ENCODE measurements around the gene TCEA3.

TCEA3 gene

DNA sequence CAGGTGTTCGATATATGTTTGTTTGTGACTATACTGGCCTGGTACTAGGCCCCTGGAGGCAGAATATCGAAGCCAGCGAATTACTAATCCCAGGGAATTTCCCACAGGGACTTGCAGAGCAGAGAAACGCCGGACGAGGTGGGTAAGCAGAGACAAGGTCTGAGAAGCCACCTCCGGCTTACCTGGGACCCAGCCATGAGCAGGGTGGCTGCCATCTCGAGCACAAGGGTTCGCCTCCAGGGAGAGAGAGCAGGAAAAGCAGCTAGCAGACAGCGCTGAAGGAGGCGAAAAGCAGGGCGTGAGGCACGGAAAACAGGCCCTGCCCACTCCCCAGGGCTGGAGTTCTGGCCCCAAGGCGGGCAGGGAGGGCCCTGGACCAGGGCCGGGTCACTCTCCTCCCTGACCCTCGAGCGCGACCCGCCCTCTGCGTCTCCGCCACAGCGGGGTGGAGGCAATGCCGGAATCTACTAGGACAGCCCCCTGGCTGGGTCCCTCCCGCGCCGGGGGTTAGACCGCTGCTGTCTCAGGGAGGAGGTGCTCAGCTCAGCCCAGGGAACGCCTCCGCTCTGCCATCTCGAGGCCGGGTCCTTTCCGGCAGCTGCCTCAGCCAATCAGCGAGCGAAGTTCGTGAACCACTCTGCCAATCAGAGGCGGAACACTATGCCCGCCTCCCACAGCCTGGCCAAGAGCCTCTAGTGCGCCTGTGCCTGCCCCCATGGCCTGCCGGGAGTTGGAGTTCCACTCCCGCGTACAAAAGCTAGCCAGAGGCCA lies 56.6 kb downstream of the TCEA3 start:
- peak; percentile 99 for DNase-seq

DNA sequence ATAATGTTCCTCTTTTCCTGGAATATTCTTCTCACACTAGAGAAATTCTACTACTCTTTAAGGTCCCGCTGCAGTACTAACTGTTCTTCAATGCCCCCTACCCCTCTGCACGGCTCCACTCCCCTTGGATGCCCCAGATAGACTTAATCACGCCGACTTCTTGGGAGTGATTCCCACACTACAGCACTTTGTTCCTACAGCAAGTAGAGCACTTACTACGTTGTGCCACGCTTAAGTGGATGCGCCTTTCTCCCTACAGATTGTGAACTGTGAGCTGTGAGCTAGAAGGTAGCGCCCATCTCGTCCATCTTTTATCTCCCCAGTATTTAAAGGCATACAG lies 57.1 kb downstream of the TCEA3 start:
- DNase-seq, result no peak

DNA sequence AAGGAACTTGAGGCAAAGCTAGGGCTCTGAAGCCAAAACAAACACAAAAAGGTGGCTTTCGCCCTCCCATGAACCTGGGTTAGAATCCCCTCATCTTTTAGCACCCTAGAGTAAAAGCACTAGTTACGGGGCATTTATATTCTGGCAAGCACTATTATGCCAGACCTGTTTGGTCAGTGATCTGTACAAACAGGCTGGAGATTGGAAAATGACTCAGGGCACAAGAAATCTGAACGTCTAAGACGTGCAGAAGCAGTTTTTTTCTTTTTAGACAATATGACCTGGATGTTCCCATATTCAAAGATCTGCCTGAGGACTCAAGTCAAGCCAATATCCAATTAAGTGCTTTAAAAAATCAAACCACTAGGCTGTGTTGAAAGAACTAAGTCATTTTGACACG lies 58.0 kb downstream of the TCEA3 start:
- no peak for DNase-seq

DNA sequence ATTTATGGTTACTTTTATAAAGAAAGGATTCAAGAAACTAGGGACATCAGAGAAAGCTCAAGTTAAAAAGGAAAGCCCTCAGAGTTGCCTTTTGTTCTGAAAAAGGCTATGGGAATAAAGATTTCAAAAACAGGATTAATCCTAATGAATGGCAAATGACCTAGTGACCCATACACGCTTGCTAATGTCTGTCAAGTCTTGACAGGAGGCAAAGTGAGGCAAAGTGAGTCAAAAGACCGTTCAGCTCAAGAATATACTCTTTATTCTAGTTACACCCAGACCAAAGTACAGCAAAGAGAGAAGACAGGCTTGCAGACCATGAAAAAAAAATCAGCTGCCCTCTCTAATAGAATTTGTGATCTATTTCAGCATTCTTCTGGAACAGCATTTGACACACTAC lies 58.4 kb downstream of the TCEA3 start:
- no peak for DNase-seq

DNA sequence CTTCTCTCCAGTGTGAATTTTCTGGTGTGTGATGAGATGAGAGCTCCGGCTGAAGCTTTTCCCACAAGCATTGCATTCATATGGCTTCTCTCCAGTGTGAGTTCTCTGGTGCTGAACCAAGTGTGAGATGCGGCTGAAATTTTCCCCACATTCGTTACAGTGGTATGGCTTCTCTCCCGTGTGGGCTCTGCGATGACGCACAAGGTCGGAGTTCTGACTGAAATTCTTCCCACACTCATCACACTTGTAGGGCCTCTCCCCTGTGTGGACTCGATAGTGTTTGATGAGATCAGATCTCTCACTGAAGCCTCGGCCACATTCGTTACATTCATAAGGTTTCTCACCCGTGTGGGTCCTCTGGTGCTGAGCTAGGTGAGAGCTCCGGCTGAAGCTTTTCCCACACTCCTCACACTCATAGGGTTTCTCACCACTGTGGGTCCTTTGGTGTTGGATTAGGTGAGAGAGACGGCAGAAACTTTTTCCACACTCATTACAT lies 62.3 kb downstream of the TCEA3 start:
- no peak for DNase-seq

DNA sequence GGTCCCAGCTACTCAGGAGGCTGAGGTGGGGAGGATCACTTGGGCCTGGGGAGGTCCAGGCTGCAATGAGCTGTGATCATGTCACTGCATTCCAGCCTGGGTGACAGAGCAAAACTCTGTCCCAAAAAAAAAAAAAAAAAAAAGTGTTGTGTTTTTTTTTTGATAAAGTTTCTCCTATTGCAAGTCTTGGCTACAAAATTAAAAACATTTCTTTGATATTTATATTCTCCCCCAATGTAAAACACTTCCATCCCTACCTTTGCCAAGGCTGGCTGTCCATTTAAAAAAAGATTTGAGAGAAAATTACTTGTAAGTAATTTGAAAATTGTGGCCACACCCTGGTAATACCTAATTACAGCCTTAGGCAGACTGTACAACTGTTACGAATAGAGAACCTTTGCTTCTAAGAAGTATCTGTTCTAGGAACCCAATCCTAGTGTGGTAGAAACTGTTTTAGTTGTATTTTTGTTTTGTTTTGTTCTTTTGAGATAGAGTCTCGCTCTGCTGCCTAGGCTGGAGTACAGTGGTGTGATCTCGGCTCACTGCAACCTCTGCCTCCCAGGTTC lies 66.2 kb downstream of the TCEA3 start:
- no peak for DNase-seq

DNA sequence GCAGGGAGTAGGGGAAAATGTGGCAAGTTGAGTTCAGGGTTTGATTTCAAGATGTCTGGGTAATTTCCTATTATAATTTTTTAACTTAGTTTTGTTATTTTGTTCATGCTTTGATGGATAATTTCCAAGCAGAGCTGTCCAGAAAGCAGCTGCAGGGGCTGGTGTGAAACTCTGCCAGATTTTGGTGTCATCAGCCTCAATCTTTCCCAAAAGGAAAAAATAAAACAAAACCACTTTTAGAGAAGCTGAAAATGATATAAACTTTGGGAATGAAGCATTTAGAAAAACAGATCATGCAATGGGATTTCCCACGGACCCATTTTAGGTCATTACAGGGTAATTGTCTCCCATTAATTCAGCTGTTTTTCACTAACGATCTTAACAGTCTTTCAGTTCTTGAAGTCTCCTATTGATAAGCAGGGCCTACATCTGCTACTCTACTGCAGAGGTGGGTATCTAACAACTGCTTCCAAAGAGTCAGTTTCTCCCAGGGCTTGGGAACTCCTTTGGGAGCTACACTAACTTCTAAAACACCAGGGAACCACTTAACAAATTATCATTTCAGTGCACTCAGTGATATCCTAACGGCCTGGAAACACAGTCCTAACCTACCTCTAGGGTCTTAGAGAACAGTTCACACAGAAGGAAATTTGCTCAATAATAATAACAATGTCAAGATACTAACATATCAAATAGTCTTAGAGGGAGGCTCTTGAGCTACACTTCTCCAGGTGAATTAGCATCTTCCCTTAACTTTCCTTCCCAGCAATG lies 67.2 kb downstream of the TCEA3 start:
- DNase-seq, result no peak

DNA sequence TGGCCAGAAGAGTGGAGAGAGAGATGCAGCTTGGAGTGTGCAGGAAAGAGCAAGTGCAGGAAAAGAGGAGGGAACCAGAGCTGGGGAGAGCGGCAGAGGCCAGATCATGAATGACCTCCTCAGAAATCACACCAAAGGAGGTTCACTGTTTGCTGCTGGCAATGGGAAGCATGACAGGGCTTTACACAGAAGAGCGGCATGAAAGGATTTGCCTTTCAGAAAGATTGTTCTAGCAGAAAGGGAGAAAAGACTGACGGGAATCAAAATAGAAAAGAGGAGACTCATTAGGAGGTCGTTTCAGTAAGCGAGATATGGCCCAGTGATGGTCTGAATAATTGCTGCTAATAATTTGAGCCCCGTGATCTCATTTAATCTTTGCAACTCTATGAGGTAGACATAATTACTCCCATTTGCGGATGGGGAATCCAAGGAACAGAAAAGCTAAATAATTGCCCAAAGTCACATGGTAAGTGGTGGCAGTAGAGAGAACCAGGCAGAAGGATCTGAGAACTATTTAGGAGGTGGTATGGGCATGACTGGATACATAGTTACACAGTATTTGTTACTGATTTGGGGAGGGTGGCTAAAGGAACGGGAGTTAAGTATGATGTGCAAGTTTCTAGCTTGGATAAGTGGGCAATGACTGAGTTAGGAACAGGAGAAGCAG lies 67.9 kb downstream of the TCEA3 start:
- no peak for DNase-seq

DNA sequence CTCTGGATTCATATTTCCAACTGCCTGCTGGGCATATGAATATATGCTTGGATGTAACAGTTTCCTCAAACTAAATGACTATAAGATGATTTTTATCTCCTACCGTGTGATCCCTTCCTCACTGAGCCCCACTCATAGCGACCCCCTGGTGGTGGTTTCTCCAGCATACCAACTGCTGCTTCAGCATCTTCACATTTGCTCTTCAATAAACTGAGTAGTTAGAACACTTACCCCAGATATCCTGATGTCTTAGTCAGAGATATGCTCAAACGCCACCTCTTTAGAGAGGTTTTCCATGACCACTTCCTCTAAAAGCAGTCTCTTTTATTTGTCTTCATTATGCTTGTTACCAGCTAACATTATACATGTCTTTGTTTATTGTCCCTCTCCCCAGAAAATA lies 70.3 kb downstream of the TCEA3 start:
- DNase-seq, result no peak

DNA sequence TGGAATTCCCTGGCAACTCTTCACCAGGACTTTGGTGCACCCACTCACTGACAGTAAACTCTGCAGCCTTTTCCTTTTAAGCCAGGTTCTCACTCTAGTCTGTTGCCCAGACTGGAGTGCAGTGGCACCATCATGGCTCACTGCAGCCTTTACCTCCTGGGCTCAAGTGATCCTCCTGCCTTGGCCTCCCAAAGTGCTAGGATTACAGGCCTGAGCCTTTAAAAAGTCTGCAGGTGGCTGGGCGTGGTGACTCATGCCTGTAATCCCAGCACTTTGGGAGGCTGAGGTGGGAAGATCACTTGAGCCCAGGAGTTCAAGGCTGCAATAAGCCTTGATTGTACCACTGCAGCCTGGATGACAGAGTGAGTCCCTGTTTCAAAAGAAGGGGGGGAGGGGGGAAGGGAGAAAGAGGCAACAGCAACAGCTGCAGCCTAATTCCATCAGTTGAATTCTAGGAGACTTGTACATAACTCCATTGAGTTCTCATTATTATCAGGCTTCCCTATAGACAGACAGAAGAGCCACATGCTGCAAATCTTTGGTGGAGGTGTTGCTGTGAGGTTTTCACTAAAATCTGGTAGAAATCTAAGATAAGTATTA lies 72.4 kb downstream of the TCEA3 start:
- DNase-seq, result no peak

DNA sequence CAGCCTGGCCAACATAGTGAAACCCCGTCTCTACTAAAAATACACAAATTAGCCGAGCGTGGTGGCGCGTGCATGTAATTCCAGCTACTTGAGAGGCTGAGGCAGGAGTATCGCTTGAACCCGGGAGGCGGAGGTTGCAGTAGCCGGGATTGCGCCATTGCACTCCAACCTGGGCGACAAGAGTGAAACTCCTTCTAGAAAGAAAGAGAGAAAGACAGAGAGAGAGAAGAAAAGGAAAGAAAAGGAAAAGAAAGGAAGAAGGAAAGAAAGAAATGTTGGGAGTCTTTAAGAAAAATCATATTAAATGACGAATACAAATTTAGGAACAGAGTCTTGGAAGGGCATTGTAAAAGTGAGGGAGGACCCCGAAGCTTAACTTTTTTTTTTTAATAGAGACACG lies 78.6 kb downstream of the TCEA3 start:
- no peak for DNase-seq

DNA sequence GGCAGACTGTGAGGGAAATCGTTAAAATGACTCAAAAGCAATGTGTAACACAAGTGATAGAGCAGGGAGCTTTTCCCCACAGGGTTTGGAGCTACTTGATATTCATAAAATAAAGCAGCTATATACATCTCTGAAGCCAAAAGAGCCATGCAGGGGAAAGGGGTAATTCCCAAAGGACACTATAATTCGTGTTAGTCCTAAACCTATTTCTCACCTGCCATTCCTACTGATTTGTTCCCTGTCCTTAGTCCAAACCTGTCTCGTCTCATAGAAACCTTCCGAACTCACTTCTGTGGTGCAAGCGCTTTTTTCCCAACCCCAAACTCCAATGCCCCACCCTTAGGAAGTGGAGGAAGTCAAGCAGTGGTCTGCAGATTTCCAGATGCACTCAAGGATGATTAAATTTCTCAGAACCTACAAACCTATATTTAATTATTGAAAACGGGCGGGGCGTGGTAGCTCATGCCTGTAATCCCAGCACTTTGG lies 79.5 kb downstream of the TCEA3 start:
- peak; percentile 20 for DNase-seq

DNA sequence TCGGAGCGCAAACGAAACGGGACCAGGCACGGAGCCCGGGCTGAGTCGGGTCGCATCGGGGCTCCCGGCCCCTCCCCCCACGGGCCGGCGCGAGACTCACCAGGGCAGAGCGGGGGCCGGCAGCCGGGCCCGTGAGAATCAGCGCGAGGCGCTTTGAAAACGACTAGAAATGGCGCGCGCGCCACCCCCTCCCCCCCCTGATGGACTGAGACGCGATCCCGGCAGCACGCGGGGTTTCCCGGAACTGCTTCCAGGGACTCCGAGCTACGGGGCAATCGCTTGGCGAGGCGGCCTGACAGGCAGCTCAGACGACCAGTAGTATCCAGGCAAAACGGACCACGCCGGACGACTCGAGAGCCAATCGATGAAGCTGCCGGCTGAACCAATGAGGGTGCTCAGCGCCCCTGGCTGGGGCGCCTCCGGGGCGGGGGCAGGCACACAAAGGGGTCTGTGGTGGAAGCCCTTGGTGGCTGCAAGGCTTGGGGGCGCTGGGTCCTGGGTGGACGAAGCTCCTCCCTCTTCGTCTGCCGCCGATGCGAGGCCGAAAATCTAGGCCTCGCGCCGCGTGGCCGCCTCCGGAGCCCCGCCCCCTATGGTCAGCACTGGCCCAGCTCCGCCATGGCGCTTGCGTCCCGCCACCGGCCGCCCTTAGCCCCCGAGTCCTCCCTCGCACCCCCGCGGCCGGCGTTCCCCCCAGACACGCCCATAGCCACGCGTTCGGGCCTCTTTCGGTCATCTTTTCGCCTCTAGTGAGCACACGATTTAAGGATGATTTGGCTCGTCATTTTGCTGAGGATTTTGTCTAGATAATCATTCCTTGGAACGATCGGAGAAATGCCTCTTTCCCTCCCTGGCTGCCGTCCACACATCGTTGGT lies 80.2 kb downstream of the TCEA3 start, which contains the start of gene HNRNPR:
Gene HNRNPR (minus strand): TSS at position 174 of the 876 bp plus-strand sequence. CDS start 3,276 bp downstream, outside the sequence.
- DNase-seq, result peak; percentile 100

DNA sequence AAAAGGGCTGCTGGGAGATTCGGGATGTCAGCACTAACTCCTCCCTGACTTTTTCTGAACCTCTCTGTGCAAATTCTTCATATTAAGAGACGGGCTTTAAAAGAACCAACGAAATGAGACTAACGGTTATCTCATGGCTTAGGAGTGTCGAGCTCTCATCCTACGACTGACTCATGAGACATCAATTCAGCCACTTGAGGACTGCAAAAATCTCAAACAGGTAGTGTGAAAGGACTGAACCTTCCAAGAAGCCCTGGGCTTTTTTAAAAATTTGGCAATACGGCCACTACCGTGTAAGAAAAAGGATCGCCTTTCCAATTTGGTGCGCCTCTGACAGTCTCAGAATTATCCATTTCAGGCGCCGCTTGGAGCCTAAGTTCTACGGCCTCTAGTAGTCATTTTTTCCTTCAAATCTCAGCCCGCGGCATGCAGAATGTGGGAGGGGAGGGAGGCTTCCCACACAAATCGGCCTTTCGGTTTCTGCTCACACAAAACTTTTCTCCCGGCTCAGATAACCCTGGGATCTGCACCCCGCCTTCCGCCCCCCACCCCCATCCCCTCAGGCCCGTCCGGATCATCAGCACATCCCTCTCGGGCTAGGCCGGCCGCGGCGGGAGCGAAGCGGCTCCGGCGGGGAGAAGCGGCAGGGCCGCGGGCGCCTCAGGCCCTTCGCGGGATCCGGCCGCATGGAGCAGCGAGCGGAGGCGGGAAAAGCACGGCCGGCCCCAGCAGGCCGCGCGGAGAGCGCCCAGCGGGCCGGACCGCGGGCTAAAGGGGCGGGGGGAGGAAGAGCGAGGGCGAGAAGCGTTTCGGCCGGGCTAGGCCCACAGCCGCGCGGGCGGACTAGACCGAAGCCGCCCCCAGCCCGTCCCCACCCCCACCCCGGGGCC lies 81.1 kb downstream of the TCEA3 start:
- peak; percentile 88 for DNase-seq

DNA sequence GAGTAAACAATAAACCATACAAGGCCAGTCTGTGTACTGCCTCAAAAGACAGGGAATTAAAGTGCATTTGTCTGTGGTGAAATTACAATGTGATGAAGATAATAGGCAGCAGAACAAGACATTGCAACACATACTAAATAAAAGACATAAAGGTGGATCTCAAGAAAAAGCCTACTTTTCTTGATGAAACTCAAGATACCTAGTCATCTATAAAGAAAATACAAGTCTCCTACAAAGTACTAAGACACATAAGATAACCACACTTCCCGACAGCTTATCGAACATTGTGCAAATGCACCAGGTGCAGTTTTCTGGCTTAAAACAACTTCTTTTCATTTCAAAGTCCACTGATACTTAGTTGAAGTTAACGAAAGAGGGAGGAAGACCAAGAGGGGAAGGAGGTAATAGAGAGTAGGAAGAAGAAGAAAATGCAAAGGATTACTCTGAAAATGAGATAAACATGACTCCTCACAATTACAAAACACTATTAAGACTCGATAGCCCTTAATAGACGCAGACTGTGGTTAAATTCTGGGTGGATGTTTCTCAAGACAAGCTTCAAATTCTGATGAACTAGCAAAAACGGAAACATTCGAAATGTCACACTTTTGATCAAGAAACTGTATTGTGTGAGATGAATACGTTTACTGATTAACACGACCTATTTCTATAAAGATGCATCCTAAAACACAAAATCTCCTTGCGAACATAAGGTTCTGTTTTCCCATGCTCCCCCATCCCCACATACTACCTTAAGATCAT lies 82.4 kb downstream of the TCEA3 start:
- no peak for DNase-seq

DNA sequence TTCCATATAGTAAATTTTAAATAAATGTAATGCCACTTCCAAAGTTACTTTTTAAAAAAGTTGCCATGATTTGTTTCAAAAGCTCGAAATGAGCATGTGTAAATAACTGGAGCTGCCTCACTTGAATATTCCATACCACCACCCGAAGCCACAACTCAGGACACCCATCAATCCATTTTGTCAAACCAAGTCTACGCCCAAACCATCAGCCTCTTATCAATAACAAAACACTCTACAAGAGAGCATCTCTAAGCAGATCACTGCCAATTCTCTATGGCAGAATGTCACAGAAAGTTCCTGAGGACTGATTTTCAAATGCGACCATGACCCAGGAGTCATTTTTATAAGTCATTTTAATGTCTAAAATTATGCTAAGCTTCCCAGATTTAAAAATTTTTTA lies 84.9 kb downstream of the TCEA3 start:
- DNase-seq, result no peak

DNA sequence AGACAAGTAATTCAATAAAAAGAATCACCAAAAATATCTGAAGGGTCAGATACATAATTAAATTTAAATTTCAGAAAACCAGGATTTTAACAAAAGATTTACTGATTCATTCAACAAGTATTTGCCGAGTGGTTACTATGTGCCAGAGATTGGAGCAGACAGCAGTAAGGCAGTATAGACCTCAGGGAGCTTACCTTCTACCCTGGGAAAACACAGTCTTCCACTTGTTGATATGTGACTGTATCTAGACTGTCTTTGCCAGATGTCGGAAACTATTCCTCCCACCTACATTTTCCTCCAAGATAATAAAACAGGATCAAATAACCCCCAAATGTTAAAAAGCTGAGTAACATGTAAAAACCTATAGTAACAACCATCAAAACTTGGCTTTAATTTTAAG lies 86.7 kb downstream of the TCEA3 start:
- DNase-seq, result peak; percentile 5

DNA sequence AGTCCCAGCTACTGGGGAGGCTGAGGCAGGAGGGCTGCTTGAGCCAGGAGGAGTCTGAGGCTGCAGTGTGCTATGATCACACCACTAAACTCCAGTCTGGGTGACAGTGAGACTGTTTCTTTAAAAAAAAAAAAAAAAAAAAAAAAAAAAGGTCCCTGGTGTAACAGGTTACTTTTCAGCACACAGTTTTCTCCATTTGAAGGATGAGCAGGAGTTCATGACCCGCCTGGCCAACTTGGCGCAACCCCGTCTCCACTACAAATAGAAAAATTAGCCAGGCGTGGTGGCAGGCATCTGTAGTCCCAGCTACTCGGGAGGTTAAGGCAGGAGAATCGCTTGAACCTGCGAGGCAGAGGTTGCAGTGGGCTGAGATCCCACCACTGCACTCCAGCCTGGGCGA lies 92.8 kb downstream of the TCEA3 start:
- DNase-seq, result no peak

All from fibroblast of skin of scalp (primary cell).